Fibroblast of skin of scalp (primary cell): ENCODE data around the gene ENO4.
A peak's percentile ranks its signal among the peaks of the same experiment; 100 is the strongest.

Experiments used
- DNase-seq: peaks from one replicate; pipeline ENCODE4 v3.0.0-alpha.2; 2013

The ENO4 gene

DNA sequence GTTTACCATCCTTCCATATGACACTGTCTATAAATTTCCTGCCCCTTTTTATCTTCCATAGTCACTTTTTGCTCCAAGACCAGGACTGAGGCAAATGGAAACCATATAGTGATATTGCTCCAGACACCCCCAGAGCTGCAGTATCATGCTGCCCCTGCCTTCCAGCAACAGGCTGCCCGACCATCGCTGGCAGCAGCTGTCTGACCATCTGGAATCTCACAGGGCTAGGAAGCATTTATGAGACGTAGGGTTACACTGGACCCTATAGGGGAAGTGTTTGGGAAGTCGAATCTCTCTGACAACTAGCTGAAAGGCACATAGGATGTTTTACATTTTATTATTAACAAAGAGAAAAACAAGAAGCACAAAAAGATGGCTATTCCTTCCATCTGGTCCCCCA lies 19.4 kb downstream of the ENO4 start:
- no peak for DNase-seq

DNA sequence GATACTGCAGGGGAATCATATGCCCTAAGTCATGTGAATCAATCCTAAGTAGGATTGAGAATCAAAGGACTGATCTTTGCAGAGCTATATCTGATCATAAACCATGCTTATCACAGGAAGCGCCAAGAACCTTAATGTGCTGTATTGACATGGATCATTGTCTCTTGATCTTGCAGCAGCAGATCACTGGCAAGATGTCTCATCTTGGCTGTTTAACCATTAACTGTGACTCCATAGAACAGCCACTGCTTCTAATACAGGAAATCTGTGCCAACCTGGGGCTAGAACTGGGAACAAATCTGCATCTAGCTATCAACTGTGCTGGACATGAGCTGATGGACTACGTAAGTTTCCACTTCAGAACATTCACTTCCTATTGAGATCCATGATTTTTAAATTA lies 21.6 kb downstream of the ENO4 start:
- DNase-seq, result no peak

DNA sequence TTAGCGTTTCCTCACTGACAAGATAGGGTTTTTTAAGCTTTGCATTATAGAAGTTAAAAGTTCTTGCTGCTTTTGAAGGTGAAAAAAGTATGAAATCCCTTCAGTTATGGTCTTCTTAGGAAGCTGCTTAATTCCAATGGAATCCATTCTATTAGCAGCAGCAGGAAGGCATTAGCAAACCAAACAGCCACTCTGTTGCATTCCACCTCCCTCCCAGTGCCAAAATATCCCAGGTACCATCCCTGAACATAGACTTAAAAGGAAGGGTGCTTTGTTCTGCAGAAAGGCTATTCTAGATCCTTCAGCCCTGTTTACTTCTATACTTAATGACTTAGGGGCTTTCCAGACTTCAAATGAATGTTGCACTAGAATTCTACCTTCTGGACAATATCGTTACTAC lies 23.8 kb downstream of the ENO4 start:
- DNase-seq, result no peak

DNA sequence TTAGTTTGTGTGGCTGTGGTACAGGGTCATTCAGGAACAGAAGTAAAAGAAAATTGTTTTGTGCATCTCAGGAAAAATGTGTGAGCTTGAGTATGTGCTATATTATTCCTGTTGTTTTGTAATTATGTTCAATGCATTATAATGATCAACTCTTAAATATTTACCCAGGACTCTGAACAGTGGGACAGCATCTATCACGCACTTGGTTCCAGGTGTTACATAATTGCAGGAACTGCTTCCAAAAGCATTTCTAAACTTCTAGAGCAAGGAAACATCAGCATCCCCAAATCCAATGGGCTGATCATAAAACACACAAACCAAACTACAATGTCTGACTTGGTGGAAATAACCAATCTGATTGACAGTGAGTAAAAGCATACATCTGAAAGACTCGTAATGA lies 26.6 kb downstream of the ENO4 start:
- no peak for DNase-seq

DNA sequence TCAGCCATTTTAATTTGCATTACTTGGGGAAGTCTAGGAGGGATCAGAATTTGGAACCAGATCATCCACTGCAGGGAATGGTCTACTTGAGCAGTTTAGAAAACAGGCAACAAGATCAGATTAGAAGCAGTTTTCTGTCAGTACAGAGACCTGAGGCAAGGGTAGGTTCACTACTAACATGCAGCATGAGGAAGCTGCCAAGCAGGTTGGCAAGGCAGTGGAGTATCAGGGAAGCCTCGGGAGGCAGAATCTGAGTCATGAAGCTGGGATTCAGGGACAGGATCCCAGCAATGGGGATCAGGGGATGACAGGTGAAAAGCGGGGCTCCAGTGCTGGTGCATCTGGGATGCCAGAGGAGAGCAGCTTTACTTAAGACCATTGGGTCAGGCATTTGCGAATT lies 28.1 kb downstream of the ENO4 start:
- DNase-seq, result no peak

DNA sequence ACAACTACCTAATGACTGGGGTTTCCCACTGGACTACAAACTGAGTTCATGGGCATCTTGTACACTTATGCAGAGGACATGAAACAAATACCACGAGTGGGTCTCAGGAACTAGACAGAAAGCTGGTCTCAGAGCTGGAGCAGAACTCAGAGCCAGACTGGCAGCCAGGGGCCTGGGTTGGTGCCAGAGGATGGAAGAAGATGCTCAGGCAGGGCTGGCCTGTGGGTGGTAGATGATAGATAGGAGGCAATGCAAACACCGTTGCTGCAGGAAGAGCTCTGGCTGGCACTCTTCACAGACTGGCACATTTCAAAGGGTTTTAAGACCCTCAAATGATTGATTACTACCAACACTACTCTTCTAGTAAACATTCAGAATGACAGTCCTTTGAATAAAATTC lies 28.8 kb downstream of the ENO4 start:
- no peak for DNase-seq

DNA sequence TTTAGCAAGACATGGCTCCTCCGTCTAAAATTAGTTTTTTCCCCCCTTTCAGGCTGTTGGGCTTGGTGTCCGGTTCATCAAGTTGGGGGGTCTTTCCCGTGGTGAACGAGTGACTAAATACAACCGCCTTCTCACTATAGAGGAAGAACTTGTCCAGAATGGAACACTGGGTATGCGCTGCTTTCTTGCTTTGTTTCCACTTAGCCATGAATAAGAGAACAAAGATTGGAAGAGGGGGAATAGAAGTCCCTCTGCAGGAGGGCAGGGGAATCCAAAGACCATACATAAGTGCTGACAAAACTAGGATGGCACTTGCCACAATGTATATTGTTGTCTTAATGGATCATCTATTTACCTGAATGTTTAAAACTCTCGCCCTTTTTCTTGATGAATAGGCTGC lies 30.5 kb downstream of the ENO4 start:
- no peak for DNase-seq

DNA sequence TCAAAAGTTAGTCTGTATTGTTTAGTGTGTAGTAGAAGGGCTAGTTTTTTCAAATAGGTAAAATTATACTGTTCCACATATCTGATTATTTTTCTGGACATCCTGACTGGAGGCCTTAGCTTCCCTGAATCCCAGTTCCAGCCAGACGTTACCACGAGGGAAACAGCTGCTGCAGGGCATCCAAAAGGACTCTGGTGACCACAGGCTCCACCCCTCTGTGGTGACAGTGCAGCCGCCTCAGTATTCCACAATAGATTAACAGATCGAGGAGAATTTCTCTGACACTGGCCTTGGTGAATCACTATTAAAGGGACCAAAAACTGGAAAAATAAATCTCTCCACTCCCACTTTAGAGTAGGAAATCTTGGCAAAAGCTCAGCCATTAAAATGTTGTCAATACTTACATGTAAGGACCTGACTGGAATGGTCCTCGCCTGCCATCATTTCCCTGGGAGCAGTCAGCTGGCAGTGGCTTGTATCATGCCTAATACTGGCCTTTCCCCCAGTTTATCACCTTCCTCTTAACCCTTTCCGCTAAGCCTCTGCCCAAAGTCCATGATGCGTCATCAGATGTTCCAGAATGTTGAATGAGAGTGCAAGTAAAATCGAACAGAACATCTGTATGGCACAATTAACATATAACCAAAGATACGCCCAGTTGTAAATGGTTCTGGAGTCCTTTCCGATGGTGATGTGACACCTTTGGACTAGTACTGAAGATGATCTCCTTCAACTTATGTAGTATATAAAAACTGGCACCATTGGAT lies 31.6 kb downstream of the ENO4 start:
- peak; percentile 14 for DNase-seq

DNA sequence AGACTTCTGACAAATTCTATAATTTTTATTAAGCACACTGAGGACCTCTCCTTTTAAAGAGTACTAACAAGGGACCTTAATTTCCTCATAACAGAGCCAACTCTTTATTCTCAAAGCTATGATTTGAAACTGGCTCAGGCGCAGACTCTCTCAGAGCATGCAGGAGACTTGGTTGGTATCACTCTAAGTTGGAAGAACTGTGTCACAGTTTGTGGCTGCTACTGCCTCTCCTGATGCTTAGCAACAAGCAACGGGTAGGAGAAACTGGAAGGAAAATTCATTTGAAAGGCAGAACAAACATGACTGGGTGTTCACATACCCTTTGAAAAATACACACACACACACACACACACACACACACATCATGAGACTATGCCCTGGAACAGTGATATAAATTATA lies 33.3 kb downstream of the ENO4 start:
- DNase-seq, result no peak

DNA sequence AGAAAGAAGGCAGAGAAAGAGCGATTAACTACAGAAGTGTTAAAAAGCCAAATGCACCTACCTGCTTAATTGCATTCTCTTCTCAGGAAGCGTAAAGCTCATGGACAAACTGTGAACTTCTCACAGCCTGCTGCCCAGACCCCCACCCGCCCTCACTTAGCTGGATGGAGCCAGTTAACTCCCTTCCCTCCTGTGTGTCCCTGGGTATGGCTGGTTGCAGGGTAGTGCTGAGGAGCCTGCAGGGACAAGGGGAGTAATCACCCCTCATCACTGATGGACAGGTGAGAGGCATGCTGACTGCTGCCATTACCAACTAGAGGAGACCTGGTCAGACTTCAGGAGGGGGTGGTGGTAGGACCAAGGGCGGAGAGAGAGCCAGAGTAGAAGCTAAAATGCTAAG lies 37.5 kb downstream of the ENO4 start:
- DNase-seq, result no peak

DNA sequence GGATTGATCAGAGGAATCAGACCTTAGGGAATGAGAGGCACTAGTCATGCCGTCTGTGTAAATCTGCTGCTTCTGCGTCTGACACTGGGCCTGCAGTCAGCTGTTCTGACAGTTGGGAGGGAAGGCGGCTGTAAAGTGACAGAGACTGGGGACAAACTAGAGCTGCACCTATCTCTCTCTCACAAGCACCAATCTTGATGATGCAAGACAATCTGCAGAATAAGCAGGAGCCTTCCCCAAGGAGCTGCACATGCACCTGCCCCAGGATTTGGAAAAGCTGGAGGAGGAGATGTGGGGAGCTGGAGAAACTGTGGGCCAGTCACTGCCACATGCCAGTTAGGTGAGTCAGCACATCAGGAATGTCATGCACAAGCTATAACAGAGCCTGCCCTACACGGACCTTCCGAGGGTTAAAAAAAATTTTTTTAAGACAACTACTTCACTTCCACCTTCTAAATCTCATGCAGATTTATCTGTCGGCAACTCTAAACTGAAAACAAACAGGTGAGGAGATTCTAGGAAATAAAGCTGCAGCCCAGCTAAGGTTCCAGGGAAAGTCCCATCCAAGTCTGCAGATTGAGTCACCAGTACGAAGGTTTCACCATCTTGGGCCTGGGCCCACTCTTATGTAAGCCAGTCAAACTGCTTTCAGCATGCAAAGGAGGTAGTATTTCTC lies 39.2 kb downstream of the ENO4 start:
- DNase-seq, result peak; percentile 73

DNA sequence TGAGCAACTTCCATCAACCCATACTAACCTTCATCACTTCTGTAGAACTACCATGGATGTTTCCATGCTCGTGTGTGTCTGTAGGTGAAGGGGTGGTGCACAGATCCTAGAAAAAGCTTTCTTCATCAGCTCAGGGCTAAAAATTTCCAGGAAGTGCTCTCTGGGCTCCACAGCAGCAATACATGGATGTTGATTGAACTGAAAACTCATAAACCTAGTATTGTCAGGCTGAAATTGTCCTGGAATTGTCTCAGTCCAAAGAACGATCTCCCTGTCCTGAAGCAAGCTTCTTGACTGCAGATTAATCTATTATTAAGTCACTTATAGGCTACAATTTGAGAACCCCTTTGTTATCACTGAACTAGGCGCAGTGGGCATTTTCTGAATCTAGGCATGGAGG lies 39.8 kb downstream of the ENO4 start:
- no peak for DNase-seq

DNA sequence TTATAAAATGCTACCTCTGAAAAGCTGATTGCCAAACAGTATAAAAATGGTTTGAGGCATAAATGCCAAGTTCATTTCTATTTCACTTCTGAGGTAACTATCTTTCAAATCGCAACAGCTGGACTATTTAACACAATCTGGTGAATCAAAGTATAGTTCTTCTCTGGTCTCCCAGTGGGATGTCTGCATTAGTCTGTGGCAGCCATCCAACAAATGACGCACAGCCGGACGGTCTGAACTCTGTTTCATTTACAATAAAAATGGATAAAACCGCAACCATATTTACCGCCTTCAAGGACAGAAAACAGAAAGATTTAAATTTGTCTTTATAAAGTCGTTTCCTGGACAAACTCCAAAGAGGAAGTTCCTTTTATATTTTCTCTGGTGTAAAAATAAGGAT lies 41.9 kb downstream of the ENO4 start:
- DNase-seq, result peak; percentile 93

DNA sequence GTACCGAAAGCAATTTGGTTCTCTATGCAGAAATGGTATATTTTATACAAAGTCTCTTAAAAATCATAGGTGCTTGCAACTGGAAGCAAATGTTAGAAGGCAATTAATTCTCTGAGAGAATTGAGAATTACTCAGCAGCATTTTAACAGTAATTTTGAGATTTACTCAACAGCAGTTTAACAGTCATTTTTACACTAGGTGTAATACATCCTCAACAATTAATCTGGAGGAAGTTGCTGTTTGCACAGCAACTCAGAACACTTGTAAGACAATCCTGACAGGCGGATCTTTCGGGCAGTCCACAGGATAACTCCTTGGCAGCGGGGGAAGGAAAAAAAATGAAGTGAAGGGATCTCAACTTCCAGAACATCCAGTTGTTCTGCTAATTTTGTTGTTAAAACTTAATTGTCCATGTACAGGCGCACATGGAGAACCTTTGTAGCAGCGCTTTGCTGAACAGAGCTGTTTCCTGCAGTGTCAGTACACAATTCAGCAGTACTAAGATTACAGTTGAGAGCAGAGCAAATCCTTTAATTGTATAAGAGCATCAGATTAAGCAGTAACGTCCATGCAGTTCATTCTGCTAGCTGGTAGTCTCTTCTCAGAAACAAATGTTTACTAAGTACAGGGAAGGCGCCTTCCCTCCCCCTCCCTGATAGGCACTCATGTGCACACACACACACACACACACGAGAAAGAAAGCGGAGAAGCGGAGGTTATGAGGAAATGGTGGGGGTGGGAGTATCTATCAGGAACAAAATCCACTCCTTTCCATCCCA lies 43.8 kb downstream of the ENO4 start:
- DNase-seq, result no peak

DNA sequence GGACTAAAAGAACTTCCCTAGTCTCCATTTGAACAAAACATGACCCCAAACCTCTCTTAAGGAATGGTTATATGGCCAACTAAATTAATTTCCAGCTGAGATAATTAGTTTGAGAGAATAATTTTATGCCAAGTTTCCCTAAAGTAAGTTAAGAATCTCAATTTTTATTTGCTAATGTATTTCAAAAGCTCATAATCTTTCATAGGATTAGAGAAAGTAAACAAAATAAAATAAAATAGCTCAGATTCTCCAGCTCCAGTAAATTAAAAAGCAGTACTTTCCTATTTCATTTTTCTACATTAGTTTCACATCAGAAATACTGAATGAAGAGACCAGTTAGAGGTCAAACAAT lies 44.4 kb downstream of the ENO4 start:
- DNase-seq, result no peak

DNA sequence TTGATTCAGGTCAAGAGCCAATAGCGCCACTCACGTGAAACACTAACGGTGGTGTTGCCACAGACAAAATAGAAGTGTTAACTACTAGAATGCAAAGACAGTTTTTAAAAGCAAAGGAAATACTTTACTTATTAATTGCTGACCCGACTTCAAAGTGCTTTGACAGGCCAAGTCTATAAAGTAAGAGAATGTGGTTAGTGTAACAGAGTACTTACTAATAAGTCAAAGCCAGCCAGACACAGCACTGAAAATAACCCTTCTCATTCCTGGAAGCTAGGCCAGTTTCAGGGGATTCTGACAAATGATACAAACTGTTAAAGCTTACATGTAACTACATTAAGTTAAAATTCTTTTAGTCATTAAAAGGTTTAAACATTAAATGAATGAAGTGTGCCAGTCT lies 50.3 kb downstream of the ENO4 start:
- DNase-seq, result no peak

DNA sequence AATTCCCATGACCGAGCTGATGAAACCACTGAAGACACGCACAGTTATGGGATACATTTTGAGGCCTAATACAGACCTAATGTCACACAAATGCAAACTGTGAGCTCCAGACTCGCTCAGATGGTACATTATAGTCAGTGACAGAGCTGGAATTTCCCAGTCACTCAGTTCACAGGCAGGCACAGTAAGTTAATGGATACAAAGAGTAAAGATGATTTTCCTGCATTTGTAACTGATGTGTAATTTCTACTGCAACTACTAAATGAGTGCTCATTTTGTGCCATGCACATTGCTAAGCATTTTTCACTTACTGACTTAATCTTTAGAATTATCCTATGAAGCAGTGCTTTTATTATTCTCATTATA lies 56.5 kb downstream of the ENO4 start:
- no peak for DNase-seq

DNA sequence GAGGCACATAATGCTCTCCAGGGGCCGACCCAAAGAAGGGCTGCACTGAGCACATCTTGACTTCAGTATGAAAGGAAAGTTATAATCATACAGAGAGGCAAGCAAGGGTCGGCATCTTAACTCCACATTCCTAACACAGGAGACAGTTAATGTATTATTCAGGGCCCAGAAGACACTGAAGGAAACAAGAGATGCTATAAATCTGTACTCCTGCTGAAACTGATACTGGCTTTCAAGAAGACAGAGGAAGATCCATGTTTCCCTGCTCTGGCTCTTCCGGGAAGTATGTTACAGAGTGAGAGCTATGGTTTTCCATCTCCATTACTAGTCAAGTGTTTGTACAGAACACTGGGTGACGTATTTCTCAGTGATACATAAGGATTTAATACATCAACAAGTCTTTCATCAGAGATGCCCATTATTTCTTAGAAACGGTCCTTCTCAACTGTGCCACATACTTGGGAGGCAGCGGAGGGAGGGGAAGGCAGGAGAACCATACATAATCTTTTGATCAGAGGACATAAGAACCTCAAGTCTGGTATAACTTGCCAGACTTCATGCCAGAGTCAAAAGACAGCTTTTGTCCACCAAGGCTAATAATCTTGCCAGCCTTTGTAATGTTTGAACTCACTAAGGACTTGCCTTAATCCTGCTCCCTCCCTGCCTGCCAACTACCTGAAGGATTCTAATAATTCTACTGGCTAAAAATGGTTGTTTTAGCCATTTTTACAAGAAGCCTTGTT lies 58.1 kb downstream of the ENO4 start:
- DNase-seq, result no peak

DNA sequence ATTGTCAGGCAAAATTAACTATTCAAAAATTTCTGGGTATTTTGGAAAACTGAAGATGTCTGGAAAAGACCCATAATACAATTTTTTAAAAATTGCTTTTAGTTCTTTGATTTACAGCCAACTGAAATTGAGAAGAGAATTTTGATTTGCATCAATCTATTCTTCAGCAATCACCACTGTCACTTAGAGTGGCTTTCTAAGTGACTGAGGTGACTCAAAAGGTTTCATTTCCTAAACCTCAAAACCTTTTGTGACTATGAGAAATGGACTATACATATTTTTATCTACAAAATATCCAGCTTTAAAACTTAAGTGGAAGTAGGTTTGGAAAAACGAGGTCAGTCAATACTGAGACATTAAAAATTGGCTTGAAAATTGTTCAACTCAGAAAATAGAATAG lies 60.0 kb downstream of the ENO4 start:
- no peak for DNase-seq

DNA sequence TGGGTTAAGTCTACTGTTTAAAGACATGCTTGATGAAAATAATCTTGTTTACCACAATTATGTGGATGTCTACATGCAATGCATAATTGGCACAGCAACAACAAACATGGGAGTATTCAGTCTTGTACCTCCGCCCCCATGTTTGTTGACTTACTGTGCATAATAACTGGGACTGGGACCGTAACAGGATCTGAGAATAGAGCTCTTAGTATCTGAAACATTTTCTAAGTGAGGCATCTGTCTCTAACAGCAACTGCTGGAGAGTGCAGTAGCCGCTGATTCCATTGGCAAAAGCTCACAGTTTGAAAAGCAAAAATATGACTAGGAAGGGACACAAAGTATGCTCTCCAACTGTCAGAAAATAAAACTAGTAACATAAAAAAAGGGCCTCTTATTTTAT lies 61.6 kb downstream of the ENO4 start:
- DNase-seq, result no peak

DNA sequence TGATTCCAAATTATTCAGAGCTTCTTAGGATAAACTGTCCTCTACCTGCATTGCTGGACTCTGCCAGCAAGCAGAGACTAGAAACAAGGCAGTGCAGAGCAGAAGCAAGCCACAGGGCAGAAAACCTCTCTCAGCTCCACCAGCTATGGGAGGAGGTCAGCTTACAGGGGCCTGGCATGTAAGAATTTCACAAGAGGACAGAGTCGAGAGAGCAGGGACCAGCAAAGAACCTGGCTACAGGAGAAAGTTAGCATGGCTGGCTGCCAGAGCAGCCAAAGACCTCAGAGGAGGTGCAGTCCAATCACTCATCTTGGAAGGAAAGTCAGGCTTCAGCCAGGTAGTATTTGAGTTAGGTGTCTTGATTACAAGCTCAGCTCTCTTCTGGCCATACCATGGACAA lies 62.9 kb downstream of the ENO4 start:
- no peak for DNase-seq

DNA sequence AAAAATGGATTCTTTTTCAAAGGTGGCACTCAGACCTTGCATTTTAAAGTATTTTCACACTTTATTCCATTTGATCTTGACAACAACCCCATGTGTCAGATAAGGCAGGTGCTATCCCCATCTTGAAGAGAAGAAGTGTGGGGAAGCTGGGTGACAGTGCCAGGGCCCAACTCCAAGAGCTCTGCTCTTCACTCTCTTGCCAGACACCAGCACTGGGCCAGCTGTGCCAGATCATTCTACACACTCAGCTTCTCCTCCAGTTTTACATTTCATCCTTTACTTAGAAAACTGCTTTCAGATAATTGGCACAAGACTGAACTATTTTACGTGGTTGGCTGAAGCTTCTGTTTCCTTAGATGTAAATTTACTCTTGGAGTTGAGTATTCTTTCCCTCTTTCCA lies 64.4 kb downstream of the ENO4 start:
- no peak for DNase-seq

DNA sequence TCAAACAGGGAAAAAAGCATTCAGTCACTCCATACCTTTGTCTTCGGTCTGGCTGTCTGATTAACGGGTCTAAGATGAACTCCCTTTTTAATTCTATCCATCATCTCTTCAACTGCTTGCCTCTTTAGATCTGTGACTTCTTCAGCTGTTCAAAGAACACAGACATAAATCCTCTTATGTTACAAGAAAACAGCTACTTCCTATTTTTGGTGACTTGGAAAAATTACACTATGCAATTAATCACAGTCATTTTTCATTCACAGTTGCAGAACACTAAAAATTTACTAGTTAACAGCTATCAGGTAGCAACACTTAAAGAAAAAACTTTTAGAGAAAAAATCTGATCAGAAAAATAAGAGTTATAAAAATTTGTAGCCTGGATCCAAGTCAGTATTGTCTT lies 66.0 kb downstream of the ENO4 start:
- no peak for DNase-seq
